HFF-Myc (cell line): ENCODE measurements around the gene CDH22.

Experiments used
- DNase-seq: peaks from one replicate; pipeline ENCODE4 v3.0.0-alpha.2; 2011; ENCODE audit warnings: low read depth; ENCODE audit errors: extremely low read depth
- H3K4me3 ChIP-seq: replicated peaks from 2 replicates; pipeline ENCODE4 v1.5.1; 2011; ENCODE audit warnings: low read depth, mild to moderate bottlenecking, control low read depth, low read length
- TF ChIP-seq, protein P1 (sequence below): IDR thresholded peaks from 2 replicates; pipeline ENCODE4 v1.5.1; 2012; ENCODE audit warnings: mild to moderate bottlenecking, low read depth, low read length, control low read depth; ENCODE audit errors: missing control alignments

The CDH22 gene

DNA sequence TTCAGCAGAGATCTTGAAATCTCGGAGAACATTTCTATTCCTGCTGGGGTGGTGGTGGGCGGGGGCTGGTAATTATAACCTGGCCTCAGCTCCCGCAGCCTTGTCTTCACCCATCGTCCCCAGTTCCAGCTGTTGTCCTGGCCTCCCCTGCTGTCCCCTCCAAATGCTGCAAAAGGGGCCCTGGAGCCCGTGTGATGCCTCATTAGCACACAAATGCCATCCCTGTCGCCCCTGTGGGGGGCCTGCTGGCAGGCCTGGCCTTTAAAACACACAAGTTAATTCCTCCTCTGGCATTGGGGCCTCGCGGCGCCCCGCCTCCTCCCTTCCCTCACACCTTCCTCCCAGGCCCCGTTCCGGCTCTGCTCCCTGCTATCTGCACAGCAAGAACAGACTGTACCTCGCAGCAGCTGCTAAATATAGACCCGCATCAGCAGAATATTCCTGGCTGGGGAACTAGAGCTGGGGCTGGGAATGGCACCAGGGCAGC is 85.7 kb downstream of the CDH22 start:
- DNase-seq, result no peak
- H3K4me3 ChIP-seq, result no peak overlapping the region
- TF ChIP-seq, protein P1, sequence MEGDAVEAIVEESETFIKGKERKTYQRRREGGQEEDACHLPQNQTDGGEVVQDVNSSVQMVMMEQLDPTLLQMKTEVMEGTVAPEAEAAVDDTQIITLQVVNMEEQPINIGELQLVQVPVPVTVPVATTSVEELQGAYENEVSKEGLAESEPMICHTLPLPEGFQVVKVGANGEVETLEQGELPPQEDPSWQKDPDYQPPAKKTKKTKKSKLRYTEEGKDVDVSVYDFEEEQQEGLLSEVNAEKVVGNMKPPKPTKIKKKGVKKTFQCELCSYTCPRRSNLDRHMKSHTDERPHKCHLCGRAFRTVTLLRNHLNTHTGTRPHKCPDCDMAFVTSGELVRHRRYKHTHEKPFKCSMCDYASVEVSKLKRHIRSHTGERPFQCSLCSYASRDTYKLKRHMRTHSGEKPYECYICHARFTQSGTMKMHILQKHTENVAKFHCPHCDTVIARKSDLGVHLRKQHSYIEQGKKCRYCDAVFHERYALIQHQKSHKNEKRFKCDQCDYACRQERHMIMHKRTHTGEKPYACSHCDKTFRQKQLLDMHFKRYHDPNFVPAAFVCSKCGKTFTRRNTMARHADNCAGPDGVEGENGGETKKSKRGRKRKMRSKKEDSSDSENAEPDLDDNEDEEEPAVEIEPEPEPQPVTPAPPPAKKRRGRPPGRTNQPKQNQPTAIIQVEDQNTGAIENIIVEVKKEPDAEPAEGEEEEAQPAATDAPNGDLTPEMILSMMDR, result no peak

DNA sequence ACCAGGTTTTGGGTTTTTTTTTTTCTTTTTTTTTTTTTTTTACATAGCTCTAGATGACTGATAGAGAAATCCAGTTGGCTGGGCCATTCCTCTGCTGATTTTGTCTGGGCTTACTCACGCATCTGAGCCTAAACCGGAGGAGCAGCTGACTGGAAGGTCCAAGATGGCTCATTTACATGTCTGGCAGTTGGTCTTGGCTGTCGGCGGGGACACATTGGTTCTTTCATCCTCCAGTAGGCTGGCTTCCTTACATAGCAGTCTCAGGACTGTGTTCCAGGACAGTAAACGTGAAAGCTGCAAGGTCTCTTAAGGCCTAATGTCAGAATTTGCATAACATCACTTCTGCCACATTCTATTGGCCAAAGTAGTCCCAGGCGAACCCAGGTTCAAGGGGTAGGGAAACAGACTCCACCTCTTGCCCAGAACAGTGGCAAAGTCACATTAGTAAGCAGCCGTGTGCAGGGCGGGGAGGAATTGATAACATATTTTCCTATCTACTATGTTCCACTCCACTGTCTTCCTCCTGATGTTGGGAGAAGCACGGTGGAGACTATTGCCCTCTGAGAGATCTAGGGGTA is 87.0 kb downstream of the CDH22 start:
- no peak overlapping the region for H3K4me3 ChIP-seq
- TF ChIP-seq, protein P1, result no peak
- DNase-seq, result no peak

GRCh38 chr20:46220455-46221207 is 87.7 kb downstream of the CDH22 start:
- no peak overlapping the region for H3K4me3 ChIP-seq
- no peak for DNase-seq
- TF ChIP-seq, protein P1, result no peak

DNA sequence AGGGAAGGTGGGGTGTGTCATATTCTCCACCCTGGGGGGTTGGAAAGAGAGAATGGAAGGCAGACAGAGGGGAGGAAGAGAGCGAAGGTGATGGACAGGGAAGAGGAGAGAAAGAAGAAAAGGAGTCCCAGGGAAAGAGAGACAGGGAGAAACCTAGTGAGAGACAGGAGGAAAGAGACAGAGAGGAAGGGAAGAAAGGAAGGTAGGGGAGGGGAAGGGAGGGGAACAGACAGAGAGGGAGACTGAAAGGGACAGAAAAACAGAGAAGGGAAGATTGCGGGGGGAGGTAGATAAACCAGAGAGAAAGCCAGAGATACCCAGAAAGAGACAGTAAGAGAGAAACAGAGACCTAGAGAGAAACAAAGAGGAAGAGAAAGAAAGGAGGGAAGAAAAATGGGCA is 88.4 kb downstream of the CDH22 start:
- DNase-seq, result no peak
- TF ChIP-seq, protein P1, result no peak
- H3K4me3 ChIP-seq, result no peak overlapping the region

DNA sequence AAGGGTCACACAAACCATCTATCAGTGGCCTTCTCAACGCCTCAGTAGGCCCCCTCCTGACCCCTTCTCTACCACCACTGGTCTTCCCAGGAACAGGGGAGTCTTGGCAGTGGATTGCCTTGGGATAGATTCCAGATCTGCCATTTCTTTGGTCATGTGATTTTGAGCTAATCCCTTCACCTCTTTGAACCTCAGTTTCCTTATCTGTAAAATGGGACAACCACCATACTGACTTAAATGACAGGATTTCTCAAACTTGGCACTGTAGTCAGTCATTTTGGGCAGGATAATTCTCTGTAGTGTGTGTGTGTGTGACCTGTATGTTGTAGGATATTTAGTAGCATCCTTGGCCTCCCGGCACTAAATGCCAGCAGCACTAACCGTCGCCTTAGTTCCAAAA is 89.1 kb downstream of the CDH22 start:
- H3K4me3 ChIP-seq, result no peak overlapping the region
- no peak for DNase-seq
- TF ChIP-seq, protein P1, result no peak

- no peak for DNase-seq
- H3K4me3 ChIP-seq, result no peak overlapping the region
- TF ChIP-seq, protein P1, result no peak
These were observed 89.6 kb downstream of the CDH22 start for GRCh38 chr20:46218656-46219055.
